NT2/D1 (cell line): ENCODE data around the gene SUN2.

ENCODE experiments used
- SUZ12 ChIP-seq: IDR thresholded peaks from 2 replicates; pipeline ENCODE4 v1.6.1; 2011; ENCODE audit not compliant: insufficient read length, insufficient read depth; ENCODE audit errors: extremely low read depth
- YY1 ChIP-seq: IDR thresholded peaks from 2 replicates; pipeline ENCODE4 v1.6.1; 2011; ENCODE audit not compliant: insufficient read length, insufficient read depth
- ZNF274 ChIP-seq: IDR thresholded peaks from 2 replicates; pipeline ENCODE4 v1.6.1; 2011; ENCODE audit warnings: mild to moderate bottlenecking, low read depth, low read length

GRCh38 chr22:38696606-38697424, 59.0 kb downstream of the SUN2 start:
- TF ChIP-seq SUZ12 (no peak), YY1 (no peak), ZNF274 (no peak)
